Hepatocyte (in vitro differentiated cells): Measurements from ENCODE around the gene CDON. TPM values are rescaled to one million over a fixed set of nuclear protein-coding genes. Genes with fewer than 3 reads are reported as not detected.

Experiments used
- DNase-seq: peaks from one replicate; pipeline ENCODE4 v3.0.0-alpha.2; 2016; ENCODE audit warnings: low spot score
- H2AFZ ChIP-seq: fragments of 200-600 bp; sonication (generic); 2 replicates; pipeline ENCODE4 v1.6.0; 2016; ENCODE audit warnings: antibody characterized with exemption, mild to moderate bottlenecking
- H3K27ac ChIP-seq: fragments of 200-600 bp; sonication (generic); 2 replicates; pipeline ENCODE4 v1.5.1; 2016; ENCODE audit warnings: mild to moderate bottlenecking
- H3K27me3 ChIP-seq: fragments of 200-600 bp; sonication (generic); 2 replicates; pipeline ENCODE4 v1.6.1; 2016
- H3K36me3 ChIP-seq: fragments of 200-600 bp; sonication (generic); replicated peaks from 2 replicates; pipeline ENCODE4 v1.5.1; 2016; ENCODE audit warnings: low read depth; ENCODE audit not compliant: insufficient read depth
- H3K4me1 ChIP-seq: fragments of 200-600 bp; sonication (generic); 2 replicates; pipeline ENCODE4 v1.5.1; 2016; ENCODE audit warnings: mild to moderate bottlenecking, moderate library complexity; ENCODE audit not compliant: insufficient read depth
- H3K4me2 ChIP-seq: fragments of 200-600 bp; sonication (generic); 2 replicates; pipeline ENCODE4 v1.6.0; 2016
- H3K4me3 ChIP-seq: fragments of 200-600 bp; sonication (generic); 2 replicates; pipeline ENCODE4 v1.5.1; 2016; ENCODE audit warnings: mild to moderate bottlenecking
- H3K79me2 ChIP-seq: fragments of 200-600 bp; sonication (generic); 2 replicates; pipeline ENCODE4 v1.6.0; 2017; ENCODE audit warnings: mild to moderate bottlenecking
- H3K9me2 ChIP-seq: fragments of 200-600 bp; sonication (generic); replicated peaks from 2 replicates; pipeline ENCODE4 v1.6.0; 2017; ENCODE audit warnings: mild to moderate bottlenecking; ENCODE audit not compliant: insufficient read depth
- H3K9me3 ChIP-seq: fragments of 200-600 bp; sonication (generic); 2 replicates; pipeline ENCODE4 v1.5.1; 2016; ENCODE audit warnings: low read depth, mild to moderate bottlenecking
- H4K20me1 ChIP-seq: fragments of 200-600 bp; sonication (generic); 2 replicates; pipeline ENCODE4 v1.6.0; 2016; ENCODE audit warnings: mild to moderate bottlenecking; ENCODE audit not compliant: insufficient read depth, poor library complexity, severe bottlenecking
- EZH2 ChIP-seq: fragments of 200-600 bp; sonication (generic); IDR thresholded peaks from 2 replicates; pipeline ENCODE4 v1.6.1; 2016; ENCODE audit warnings: antibody characterized with exemption, mild to moderate bottlenecking, borderline replicate concordance
- EZH2phosphoT487 ChIP-seq: fragments of 200-600 bp; sonication (generic); IDR thresholded peaks from one replicate; pipeline ENCODE4 v1.6.1; 2018; ENCODE audit warnings: antibody characterized with exemption, mild to moderate bottlenecking, low read depth, moderate library complexity; ENCODE audit not compliant: unreplicated experiment, severe bottlenecking
- WGBS: methylation state at CpG from one replicate; pipeline ENCODE4 v1.1.6; 2016; ENCODE audit warnings: low lambda C conversion rate; ENCODE audit errors: missing lambda C conversion rate; 5-methylcytosine and 5-hydroxymethylcytosine counted together
- polyA plus RNA-seq: library from polyadenylated mRNA; unstranded; fragments of >200 nt; fragmentation: Nextera tagmentation; extraction: Ambion mirVana; gene quantifications from 2 replicates; pipeline ENCODE4 v1.2.1, GENCODE V29; 2016
- total RNA-seq: library from RNA; depleted of rRNA; stranded (reverse); fragments of >200 nt; gene quantifications from 2 replicates; pipeline ENCODE4 v1.2.3, GENCODE V29; 2014
- TF ChIP-seq, protein P1 (sequence below): fragments of 200-600 bp; sonication (generic); IDR thresholded peaks from 2 replicates; pipeline ENCODE4 v1.5.1; 2016; ENCODE audit warnings: antibody characterized with exemption, mild to moderate bottlenecking; ENCODE audit not compliant: poor library complexity

The CDON gene
- total and polyA plus RNA-seq, 2 experiments from 2014 or later: 17.5 to 41.9 TPM

DNA sequence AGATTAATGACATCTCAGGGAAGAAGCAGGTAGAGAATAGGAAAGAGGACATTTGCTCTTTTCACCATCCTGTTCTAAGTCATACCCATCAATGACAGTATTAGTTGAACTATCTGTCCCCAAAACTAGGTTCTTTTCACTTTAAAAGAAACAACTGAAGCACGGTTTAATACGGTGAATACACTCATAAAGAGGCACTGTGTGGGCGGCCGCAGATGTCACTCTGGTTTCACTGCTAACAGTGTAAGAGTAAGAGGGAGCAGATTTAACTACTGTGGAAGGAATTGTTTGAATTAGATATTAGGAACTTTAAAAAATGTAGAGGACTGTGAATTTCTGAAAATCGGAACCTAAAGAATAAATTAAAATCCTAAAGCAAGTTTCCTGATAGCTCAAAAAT is 67.4 kb downstream of the CDON start:
- Histone ChIP-seq H3K9me3 (no peaks in the 10 kb centered on the region), H3K27ac (no peak overlapping the region), H3K27me3 (no peaks in the 10 kb centered on the region), H3K4me2 (no peak overlapping the region), H3K9me2 (no peaks in the 10 kb centered on the region), H2AFZ (no peak overlapping the region), H4K20me1 (no peaks in the 10 kb centered on the region), H3K4me3 (no peak overlapping the region), H3K79me2 (no peaks in the 10 kb centered on the region), H3K36me3 (no peaks in the 10 kb centered on the region), H3K4me1 (no peaks in the 10 kb centered on the region)
- DNase-seq: no peak
- WGBS: 74% methylated on average over 5 of the region's 5 CpGs
- TF ChIP-seq EZH2phosphoT487 (no peak), EZH2 (no peak)
- TF ChIP-seq, protein P1, sequence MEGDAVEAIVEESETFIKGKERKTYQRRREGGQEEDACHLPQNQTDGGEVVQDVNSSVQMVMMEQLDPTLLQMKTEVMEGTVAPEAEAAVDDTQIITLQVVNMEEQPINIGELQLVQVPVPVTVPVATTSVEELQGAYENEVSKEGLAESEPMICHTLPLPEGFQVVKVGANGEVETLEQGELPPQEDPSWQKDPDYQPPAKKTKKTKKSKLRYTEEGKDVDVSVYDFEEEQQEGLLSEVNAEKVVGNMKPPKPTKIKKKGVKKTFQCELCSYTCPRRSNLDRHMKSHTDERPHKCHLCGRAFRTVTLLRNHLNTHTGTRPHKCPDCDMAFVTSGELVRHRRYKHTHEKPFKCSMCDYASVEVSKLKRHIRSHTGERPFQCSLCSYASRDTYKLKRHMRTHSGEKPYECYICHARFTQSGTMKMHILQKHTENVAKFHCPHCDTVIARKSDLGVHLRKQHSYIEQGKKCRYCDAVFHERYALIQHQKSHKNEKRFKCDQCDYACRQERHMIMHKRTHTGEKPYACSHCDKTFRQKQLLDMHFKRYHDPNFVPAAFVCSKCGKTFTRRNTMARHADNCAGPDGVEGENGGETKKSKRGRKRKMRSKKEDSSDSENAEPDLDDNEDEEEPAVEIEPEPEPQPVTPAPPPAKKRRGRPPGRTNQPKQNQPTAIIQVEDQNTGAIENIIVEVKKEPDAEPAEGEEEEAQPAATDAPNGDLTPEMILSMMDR: no peak

DNA sequence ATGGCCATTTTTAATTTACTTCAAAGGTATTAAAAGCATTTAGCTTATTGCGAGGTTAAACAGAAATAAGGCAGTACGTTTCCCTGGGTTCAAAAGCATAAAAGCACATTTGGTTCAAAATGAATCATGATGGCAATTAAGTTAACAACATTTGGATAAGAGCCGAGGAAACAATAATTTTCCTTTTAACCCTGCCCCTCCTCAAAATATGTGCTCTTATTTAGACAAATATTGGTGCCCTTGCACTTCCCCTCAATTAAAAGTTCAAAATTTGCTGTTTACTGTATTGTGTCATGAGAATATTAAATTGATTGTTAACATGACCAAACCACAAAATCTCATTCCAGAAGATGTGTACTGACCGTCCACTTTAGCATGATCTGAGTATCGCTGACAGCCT is 68.2 kb downstream of the CDON start:
- no peak for DNase-seq
- TF ChIP-seq EZH2: no peak
- TF ChIP-seq EZH2phosphoT487: no peak
- Histone ChIP-seq H3K4me1 (no peaks in the 10 kb centered on the region), H3K4me3 (no peak overlapping the region), H3K27me3 (no peaks in the 10 kb centered on the region), H2AFZ (no peak overlapping the region), H3K27ac (no peak overlapping the region), H3K9me2 (no peaks in the 10 kb centered on the region), H3K36me3 (no peaks in the 10 kb centered on the region), H3K79me2 (no peaks in the 10 kb centered on the region), H4K20me1 (no peaks in the 10 kb centered on the region), H3K9me3 (no peaks in the 10 kb centered on the region), H3K4me2 (no peak overlapping the region)
- 93% methylated on average over 5 of the region's 5 CpGs for WGBS

DNA sequence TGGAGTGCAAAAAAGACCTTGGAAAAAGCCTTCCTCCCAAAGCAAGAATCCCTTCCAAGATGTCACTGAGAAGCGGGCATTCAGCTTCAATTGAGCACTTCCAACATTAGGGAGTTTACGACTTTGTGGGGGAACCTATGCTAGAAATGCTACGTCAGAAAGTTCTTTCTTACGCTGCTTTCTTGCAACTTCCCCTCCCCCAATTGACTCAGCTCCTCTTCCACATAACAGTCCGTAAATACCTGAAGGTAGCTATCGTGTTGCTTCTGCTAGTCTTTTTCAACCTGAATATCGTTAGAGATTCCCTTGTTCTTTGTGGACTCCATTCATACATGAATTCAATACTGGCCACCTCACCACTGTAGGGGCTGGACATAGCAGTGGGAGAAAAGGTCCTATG is 69.8 kb downstream of the CDON start:
- Histone ChIP-seq H4K20me1 (no peaks in the 10 kb centered on the region), H3K27ac (no peak overlapping the region), H3K4me1 (no peaks in the 10 kb centered on the region), H3K4me3 (no peak overlapping the region), H3K36me3 (no peaks in the 10 kb centered on the region), H3K9me3 (no peaks in the 10 kb centered on the region), H3K4me2 (no peak overlapping the region), H3K79me2 (no peaks in the 10 kb centered on the region), H2AFZ (no peak overlapping the region), H3K9me2 (no peaks in the 10 kb centered on the region), H3K27me3 (no peaks in the 10 kb centered on the region)
- no peak for DNase-seq
- WGBS: 84% methylated on average over 7 of the region's 7 CpGs
- TF ChIP-seq EZH2phosphoT487: no peak
- TF ChIP-seq, protein P1: no peak
- TF ChIP-seq EZH2: no peak

- H3K27ac ChIP-seq: no peak overlapping the region
- no peaks in the 10 kb centered on the region for H3K4me1 ChIP-seq
- H3K27me3 ChIP-seq: no peaks in the 10 kb centered on the region
- H3K79me2 ChIP-seq: no peaks in the 10 kb centered on the region
- H2AFZ ChIP-seq: no peak overlapping the region
- H3K4me3 ChIP-seq: no peak overlapping the region
- no peaks in the 10 kb centered on the region for H3K36me3 ChIP-seq
- 89% methylated on average over 3 of the region's 3 CpGs for WGBS
- DNase-seq: no peak
- no peak for TF ChIP-seq EZH2
- TF ChIP-seq, protein P1: no peak
- no peak for TF ChIP-seq EZH2phosphoT487
- H4K20me1 ChIP-seq: no peaks in the 10 kb centered on the region
- H3K4me2 ChIP-seq: no peak overlapping the region
- H3K9me3 ChIP-seq: no peaks in the 10 kb centered on the region
- H3K9me2 ChIP-seq: no peaks in the 10 kb centered on the region
Observed at GRCh38 chr11:125990244-125990643, 72.4 kb downstream of the CDON start.
